Measurements from ENCODE around the gene MYO7A. TPM values are rescaled to one million over a fixed set of nuclear protein-coding genes. Genes with fewer than 3 reads are reported as not detected.

The MYO7A gene
- total RNA-seq, 1 experiment from 2014 or later: 0.26 TPM

GRCh38 chr11:77165066-77165465, 37.0 kb downstream of the MYO7A start:
- no peaks in the 10 kb centered on the region for H3K4me1 Mint-ChIP-seq (ENCODE audit: insufficient read depth, unreplicated experiment)
- no peaks in the 10 kb centered on the region for H3K36me3 Mint-ChIP-seq (ENCODE audit: insufficient read depth, unreplicated experiment)
- intact Hi-C loops (cut with micrococcal nuclease): no loop called here
- no TSS peak for BruUV-seq (replicated peaks)
- no peak for TF ChIP-seq CTCF (IDR thresholded peaks at IDR 0.05; ENCODE audit: unreplicated experiment)
- POLR2A ChIA-PET: no interaction called here
- no peak overlapping the region for H3K4me3 Mint-ChIP-seq (ENCODE audit: unreplicated experiment)
- peaks cover 11% of the 10 kb centered on the region for H3K27me3 Mint-ChIP-seq (ENCODE audit: insufficient read depth, unreplicated experiment)
- CTCF ChIA-PET: interaction anchor here (2.2 kb wide), 1 partner anchor 38 kb away, joined by 10 read pairs; the partner anchor contains the start of gene MYO7A
- no peaks in the 10 kb centered on the region for H3K9me3 Mint-ChIP-seq (ENCODE audit: unreplicated experiment)
- DNase-seq (ENCODE audit: unreplicated experiment): no peak
- H3K27ac Mint-ChIP-seq (ENCODE audit: low read depth, unreplicated experiment): no peak overlapping the region

DNA sequence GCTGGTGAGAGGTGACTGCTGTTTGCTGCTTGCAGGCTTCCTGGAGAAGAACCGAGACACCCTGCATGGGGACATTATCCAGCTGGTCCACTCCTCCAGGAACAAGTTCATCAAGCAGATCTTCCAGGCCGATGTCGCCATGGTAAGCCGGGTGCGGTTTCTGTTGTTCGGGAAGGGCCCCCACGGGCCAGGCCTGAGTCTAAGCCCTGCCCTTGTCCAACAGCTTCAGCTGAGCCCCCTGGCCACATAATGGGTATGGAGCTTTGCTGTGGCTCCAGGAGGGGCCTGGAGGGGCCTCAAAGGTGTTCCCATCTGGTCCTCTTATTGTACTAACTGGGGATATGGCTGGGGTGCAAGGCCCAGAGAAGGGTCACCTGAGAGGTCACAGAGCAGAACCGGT, 38.0 kb downstream of the MYO7A start:
- no peak for TF ChIP-seq CTCF (IDR thresholded peaks at IDR 0.05; ENCODE audit: unreplicated experiment)
- ChIA-PET CTCF (interaction anchor here (0.6 to 2.2 kb wide), 4 partner anchors 23 to 437 kb away, joined by 3 to 10 read pairs (median 3); partner anchors contain the start of gene MYO7A), POLR2A (no interaction called here)
- no peak for DNase-seq (ENCODE audit: unreplicated experiment)
- intact Hi-C loops (cut with micrococcal nuclease): no loop called here
- Mint-ChIP-seq H3K27me3 (ENCODE audit: insufficient read depth, unreplicated experiment) (peaks cover 6% of the 10 kb centered on the region), H3K36me3 (ENCODE audit: insufficient read depth, unreplicated experiment) (no peaks in the 10 kb centered on the region), H3K27ac (ENCODE audit: low read depth, unreplicated experiment) (no peak overlapping the region), H3K4me1 (ENCODE audit: insufficient read depth, unreplicated experiment) (no peaks in the 10 kb centered on the region), H3K4me3 (ENCODE audit: unreplicated experiment) (no peak overlapping the region), H3K9me3 (ENCODE audit: unreplicated experiment) (no peaks in the 10 kb centered on the region)
- no TSS peak for BruUV-seq (replicated peaks)

GRCh38 chr11:77167111-77167626, 39.1 kb downstream of the MYO7A start:
- ChIA-PET CTCF (interaction anchor here (0.7 kb wide), 1 partner anchor 1224 kb away, joined by 3 read pairs; no protein-coding TSS in a partner anchor), POLR2A (no interaction called here)
- no peak overlapping the region for H3K27ac Mint-ChIP-seq (ENCODE audit: low read depth, unreplicated experiment)
- H3K4me1 Mint-ChIP-seq (ENCODE audit: insufficient read depth, unreplicated experiment): no peaks in the 10 kb centered on the region
- intact Hi-C loops (cut with micrococcal nuclease): no loop called here
- BruUV-seq (replicated peaks): no TSS peak
- H3K36me3 Mint-ChIP-seq (ENCODE audit: insufficient read depth, unreplicated experiment): no peaks in the 10 kb centered on the region
- H3K4me3 Mint-ChIP-seq (ENCODE audit: unreplicated experiment): no peak overlapping the region
- H3K27me3 Mint-ChIP-seq (ENCODE audit: insufficient read depth, unreplicated experiment): no peaks in the 10 kb centered on the region
- no peaks in the 10 kb centered on the region for H3K9me3 Mint-ChIP-seq (ENCODE audit: unreplicated experiment)
- no peak for DNase-seq (ENCODE audit: unreplicated experiment)
- TF ChIP-seq CTCF (IDR thresholded peaks at IDR 0.05; ENCODE audit: unreplicated experiment): no peak

GRCh38 chr11:77167791-77168190, 39.7 kb downstream of the MYO7A start:
- H3K4me3 Mint-ChIP-seq (ENCODE audit: unreplicated experiment): no peak overlapping the region
- DNase-seq (ENCODE audit: unreplicated experiment): no peak
- BruUV-seq (replicated peaks): no TSS peak
- ChIA-PET POLR2A (no interaction called here), CTCF (interaction anchor here (0.6 kb wide), 2 partner anchors 41 to 114 kb away, joined by 3 read pairs; no protein-coding TSS in a partner anchor)
- no peaks in the 10 kb centered on the region for H3K36me3 Mint-ChIP-seq (ENCODE audit: insufficient read depth, unreplicated experiment)
- no peak for TF ChIP-seq CTCF (IDR thresholded peaks at IDR 0.05; ENCODE audit: unreplicated experiment)
- H3K27me3 Mint-ChIP-seq (ENCODE audit: insufficient read depth, unreplicated experiment): no peaks in the 10 kb centered on the region
- no peak overlapping the region for H3K27ac Mint-ChIP-seq (ENCODE audit: low read depth, unreplicated experiment)
- intact Hi-C loops (cut with micrococcal nuclease): no loop called here
- no peaks in the 10 kb centered on the region for H3K4me1 Mint-ChIP-seq (ENCODE audit: insufficient read depth, unreplicated experiment)
- no peaks in the 10 kb centered on the region for H3K9me3 Mint-ChIP-seq (ENCODE audit: unreplicated experiment)

Measured in MCF 10A (cell line).